Mucosa of descending colon (tissue), 3 donors: ENCODE data around the gene SH3BP4. TPM values are rescaled to one million over a fixed set of nuclear protein-coding genes. Genes with fewer than 3 reads are reported as not detected.

Source experiments
- ATAC-seq: fragments of 200-7000 bp; cut with Tn5 transposase; one replicate; pipeline ENCODE4 v1.9.1; 2020; ENCODE audit warnings: mild to moderate bottlenecking, moderate library complexity
- DNase-seq, 3 donors: peaks; one replicate each; pipeline ENCODE4 v3.0.0-alpha.2; 2020
- H3K36me3 ChIP-seq: fragments of 200-600 bp; one replicate; pipeline ENCODE4 v1.8.0; 2021; ENCODE audit warnings: low read depth, mild to moderate bottlenecking
- H3K4me1 ChIP-seq: fragments of 200-600 bp; one replicate; pipeline ENCODE4 v1.8.0; 2021; ENCODE audit warnings: low read depth, mild to moderate bottlenecking
- H3K4me3 ChIP-seq: fragments of 200-600 bp; one replicate; pipeline ENCODE4 v1.8.0; 2021; ENCODE audit warnings: mild to moderate bottlenecking
- H3K9me3 ChIP-seq: fragments of 200-600 bp; one replicate; pipeline ENCODE4 v1.8.0; 2021; ENCODE audit warnings: mild to moderate bottlenecking
- CTCF ChIP-seq: fragments of 200-600 bp; IDR thresholded peaks from one replicate; pipeline ENCODE4 v1.8.0; 2022; ENCODE audit warnings: antibody characterized with exemption, mild to moderate bottlenecking
- intact Hi-C, 2 donors: fragments of 100-400 bp; cut with DNase I in 1 of 2; cut with micrococcal nuclease in 1 of 2; formaldehyde crosslinking; loops; one replicate each; pipeline versions ENCODE4 v1.11.0 to v1.11.1; 2022; cut with DNase I, micrococcal nuclease
- total RNA-seq, 3 donors: library from RNA; stranded (reverse); fragmentation: NEBNext Ultra II Directional in 2 of 3; extraction: Animal tissue kit (Norgen Biotek cat#: 25700) in 2 of 3; gene quantifications; one replicate each; pipeline versions ENCODE4 v1.2.1 to v1.2.4, GENCODE V29; 2021 to 2023
- donor health status: DM: no; HTN: no; CAD: no; lungs with moderate emphysema.
- donor health status: DM: no; HTN: no; CAD: no.
- donor health status: DM: no; HTN: yes; CAD: no.

SH3BP4 gene
- total RNA-seq, 3 donors from 2014 or later, result 18.0 to 30.4 (median 29.6) TPM

DNA sequence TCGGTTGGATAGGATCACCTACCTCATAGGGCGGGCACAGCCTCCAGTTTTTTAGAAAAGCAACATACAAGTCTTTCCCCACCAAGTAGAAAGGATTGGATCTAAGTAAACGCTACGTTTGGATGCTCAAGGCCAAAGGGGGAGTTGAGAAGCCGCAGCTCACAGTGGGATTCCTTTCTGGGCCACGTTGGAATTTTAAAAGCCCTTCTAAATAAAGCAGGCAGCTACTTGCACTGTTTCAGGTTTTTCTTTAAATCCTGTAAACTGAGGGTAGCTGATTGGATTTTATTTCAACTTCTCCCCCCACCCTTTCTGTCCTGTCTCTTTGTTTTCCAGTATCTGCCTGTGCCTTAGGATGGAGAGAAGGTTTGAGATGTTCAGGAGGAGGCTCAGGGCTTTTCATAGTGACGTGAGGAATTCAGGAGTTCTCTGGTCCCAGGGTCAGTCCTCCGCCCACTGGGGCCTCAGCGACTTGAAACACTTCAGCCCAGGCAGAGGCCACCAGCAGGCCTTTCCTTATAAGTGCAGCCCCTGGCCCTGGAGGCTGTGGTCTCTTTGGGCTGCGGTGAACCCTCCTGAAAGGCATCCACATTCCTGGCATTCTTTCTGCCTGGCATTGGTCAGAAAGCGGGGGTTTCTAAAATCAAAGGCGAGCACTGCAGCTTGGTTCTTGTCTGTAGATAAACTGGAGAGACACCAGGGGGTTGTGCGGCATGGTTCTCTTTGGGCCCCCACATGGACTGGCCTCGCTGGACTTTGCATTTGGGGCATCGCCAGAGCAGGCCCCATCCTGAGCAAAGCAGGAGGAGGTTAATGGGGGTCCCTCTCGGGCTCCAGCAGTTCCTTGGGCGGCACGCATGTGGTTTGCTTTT is 44.5 kb downstream of the SH3BP4 start:
- intact Hi-C loops, result no loop called here
- DNase-seq (peak in 2 of 3 donors; percentile 20 to 33), ATAC-seq (no peak)
- H3K4me3 ChIP-seq, result no peak overlapping the region
- H3K36me3 ChIP-seq, result no peaks in the 10 kb centered on the region
- no peak for TF ChIP-seq CTCF
- no peaks in the 10 kb centered on the region for H3K9me3 ChIP-seq
- H3K4me1 ChIP-seq, result peaks cover 35% of the 10 kb centered on the region

- intact Hi-C loops, result no loop called here
- no peak overlapping the region for H3K4me3 ChIP-seq
- H3K9me3 ChIP-seq, result no peaks in the 10 kb centered on the region
- DNase-seq (peak in 1 of 3 donors; percentile 45), ATAC-seq (no peak)
- H3K36me3 ChIP-seq, result no peaks in the 10 kb centered on the region
- peaks cover 39% of the 10 kb centered on the region for H3K4me1 ChIP-seq
- no peak for TF ChIP-seq CTCF
Observed at GRCh38 chr2:234996941-234997270, 45.1 kb downstream of the SH3BP4 start.

GRCh38 chr2:234997389-234997788 is 45.6 kb downstream of the SH3BP4 start:
- Histone ChIP-seq H3K4me3 (no peak overlapping the region), H3K36me3 (no peaks in the 10 kb centered on the region), H3K9me3 (no peaks in the 10 kb centered on the region), H3K4me1 (peaks cover 44% of the 10 kb centered on the region)
- peak in 2 of 3 donors; percentile 17 to 31 for DNase-seq
- no peak for ATAC-seq
- intact Hi-C loops, result no loop called here
- no peak for TF ChIP-seq CTCF

- no peak for TF ChIP-seq CTCF
- H3K9me3 ChIP-seq, result no peaks in the 10 kb centered on the region
- intact Hi-C loops, result no loop called here
- peaks cover 46% of the 10 kb centered on the region for H3K4me1 ChIP-seq
- no peak overlapping the region for H3K4me3 ChIP-seq
- DNase-seq, result peak; percentile 25 to 50 (median 35)
- H3K36me3 ChIP-seq, result no peaks in the 10 kb centered on the region
- ATAC-seq, result no peak
Observed at GRCh38 chr2:234998404-234999211, 46.8 kb downstream of the SH3BP4 start.

- no peaks in the 10 kb centered on the region for H3K36me3 ChIP-seq
- no peak overlapping the region for H3K4me3 ChIP-seq
- H3K4me1 ChIP-seq, result peaks cover 37% of the 10 kb centered on the region
- no peak for TF ChIP-seq CTCF
- ATAC-seq (peak; percentile 31), DNase-seq (peak; percentile 26 to 54 (median 42))
- intact Hi-C loops, result no loop called here
- no peaks in the 10 kb centered on the region for H3K9me3 ChIP-seq
Observed at GRCh38 chr2:234999740-235000425, 48.1 kb downstream of the SH3BP4 start.
